ENCODE measurements around the gene PLAAT4.

PLAAT4 gene

GRCh38 chr11:63536669-63537292 lies at the start of gene PLAAT4:
Gene PLAAT4, plus strand, starts transcription at chr11:63536808. Its CDS starts 61 bp downstream, at chr11:63536869.
- H3K4me3 ChIP-seq (ENCODE audit: control insufficient read depth, low read depth, low read length) = peak within 1 kb of the TSS; percentile 29
- no peak for TF ChIP-seq CTCF (IDR thresholded peaks at IDR 0.05; ENCODE audit: control insufficient read depth, insufficient read depth, low read depth, low read length, missing control alignments)
- DNase-seq (ENCODE audit: low read depth) = no peak

GRCh38 chr11:63488789-63489188 lies 47.8 kb upstream of the PLAAT4 start:
- TF ChIP-seq CTCF (IDR thresholded peaks at IDR 0.05; ENCODE audit: control insufficient read depth, insufficient read depth, low read depth, low read length, missing control alignments) = no peak
- no peak overlapping the region for H3K4me3 ChIP-seq (ENCODE audit: control insufficient read depth, low read depth, low read length)
- DNase-seq (ENCODE audit: low read depth) = no peak

GRCh38 chr11:63489879-63490278 lies 46.7 kb upstream of the PLAAT4 start:
- no peak for TF ChIP-seq CTCF (IDR thresholded peaks at IDR 0.05; ENCODE audit: control insufficient read depth, insufficient read depth, low read depth, low read length, missing control alignments)
- DNase-seq (ENCODE audit: low read depth) = no peak
- no peak overlapping the region for H3K4me3 ChIP-seq (ENCODE audit: control insufficient read depth, low read depth, low read length)

GRCh38 chr11:63490551-63491239 lies 45.9 kb upstream of the PLAAT4 start, which contains the start of gene PLAAT5:
Gene PLAAT5, minus strand, starts transcription at chr11:63491167. Its CDS starts 133 bp downstream, at chr11:63491034.
- DNase-seq (ENCODE audit: low read depth) = no peak
- TF ChIP-seq CTCF (IDR thresholded peaks at IDR 0.05; ENCODE audit: control insufficient read depth, insufficient read depth, low read depth, low read length, missing control alignments) = no peak
- peak within 1 kb of the TSS; percentile 35 for H3K4me3 ChIP-seq (ENCODE audit: control insufficient read depth, low read depth, low read length)

- no peak for TF ChIP-seq CTCF (IDR thresholded peaks at IDR 0.05; ENCODE audit: control insufficient read depth, insufficient read depth, low read depth, low read length, missing control alignments)
- peak overlapping the region; percentile 35 for H3K4me3 ChIP-seq (ENCODE audit: control insufficient read depth, low read depth, low read length)
- DNase-seq (ENCODE audit: low read depth) = no peak
These were observed 45.4 kb upstream of the PLAAT4 start for GRCh38 chr11:63491240-63491587.

GRCh38 chr11:63491636-63492372 lies 44.8 kb upstream of the PLAAT4 start:
- no peak for DNase-seq (ENCODE audit: low read depth)
- H3K4me3 ChIP-seq (ENCODE audit: control insufficient read depth, low read depth, low read length) = no peak overlapping the region

More at GRCh38 chr11:63491636-63492372, 44.8 kb upstream of the PLAAT4 start:
- no peak for TF ChIP-seq CTCF (IDR thresholded peaks at IDR 0.05; ENCODE audit: control insufficient read depth, insufficient read depth, low read depth, low read length, missing control alignments)

All from AG09309 (cell line).